Subcutaneous adipose tissue (tissue), 4 donors: ENCODE results near the gene ENPP6. TPM values are rescaled to one million over a fixed set of nuclear protein-coding genes. Genes with fewer than 3 reads are reported as not detected.

Experiments used
- total RNA-seq, 4 donors: library from RNA; depleted of rRNA; stranded (reverse); fragments of >200 nt; gene quantifications; one replicate each; pipeline ENCODE4 v1.1.0, GENCODE V29; 2016
- TF ChIP-seq, protein P1 (sequence below): fragments of 450-650 bp; IDR thresholded peaks from one replicate; pipeline ENCODE4 v1.5.1; 2016; ENCODE audit warnings: low read depth, mild to moderate bottlenecking, control low read depth, antibody characterized with exemption, moderate library complexity

ENPP6 gene
- total RNA-seq, 4 donors from 2014 or later = 0.17 TPM; not detected in 3

DNA sequence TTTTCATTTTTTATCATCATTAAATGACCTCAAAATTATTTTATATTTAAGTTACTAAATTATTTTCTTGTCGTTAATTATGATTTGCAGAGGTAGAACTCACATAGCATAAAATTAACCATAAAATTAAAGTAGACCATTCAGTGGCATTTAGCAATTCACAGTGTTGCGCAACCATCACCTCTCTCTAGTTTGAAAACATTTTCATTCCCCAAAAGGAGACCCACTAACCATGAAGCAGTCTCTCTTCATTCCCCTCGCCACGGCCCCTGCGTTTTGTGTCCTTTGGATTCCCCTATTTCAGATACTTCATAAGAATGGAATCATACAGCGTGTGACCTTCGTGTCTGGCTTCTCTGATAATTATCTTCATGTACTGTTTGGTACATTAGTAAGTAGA, 154.9 kb downstream of the ENPP6 start:
- TF ChIP-seq, protein P1, sequence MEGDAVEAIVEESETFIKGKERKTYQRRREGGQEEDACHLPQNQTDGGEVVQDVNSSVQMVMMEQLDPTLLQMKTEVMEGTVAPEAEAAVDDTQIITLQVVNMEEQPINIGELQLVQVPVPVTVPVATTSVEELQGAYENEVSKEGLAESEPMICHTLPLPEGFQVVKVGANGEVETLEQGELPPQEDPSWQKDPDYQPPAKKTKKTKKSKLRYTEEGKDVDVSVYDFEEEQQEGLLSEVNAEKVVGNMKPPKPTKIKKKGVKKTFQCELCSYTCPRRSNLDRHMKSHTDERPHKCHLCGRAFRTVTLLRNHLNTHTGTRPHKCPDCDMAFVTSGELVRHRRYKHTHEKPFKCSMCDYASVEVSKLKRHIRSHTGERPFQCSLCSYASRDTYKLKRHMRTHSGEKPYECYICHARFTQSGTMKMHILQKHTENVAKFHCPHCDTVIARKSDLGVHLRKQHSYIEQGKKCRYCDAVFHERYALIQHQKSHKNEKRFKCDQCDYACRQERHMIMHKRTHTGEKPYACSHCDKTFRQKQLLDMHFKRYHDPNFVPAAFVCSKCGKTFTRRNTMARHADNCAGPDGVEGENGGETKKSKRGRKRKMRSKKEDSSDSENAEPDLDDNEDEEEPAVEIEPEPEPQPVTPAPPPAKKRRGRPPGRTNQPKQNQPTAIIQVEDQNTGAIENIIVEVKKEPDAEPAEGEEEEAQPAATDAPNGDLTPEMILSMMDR = no peak

GRCh38 chr4:184061582-184061981, 156.1 kb downstream of the ENPP6 start:
- TF ChIP-seq, protein P1 = no peak

DNA sequence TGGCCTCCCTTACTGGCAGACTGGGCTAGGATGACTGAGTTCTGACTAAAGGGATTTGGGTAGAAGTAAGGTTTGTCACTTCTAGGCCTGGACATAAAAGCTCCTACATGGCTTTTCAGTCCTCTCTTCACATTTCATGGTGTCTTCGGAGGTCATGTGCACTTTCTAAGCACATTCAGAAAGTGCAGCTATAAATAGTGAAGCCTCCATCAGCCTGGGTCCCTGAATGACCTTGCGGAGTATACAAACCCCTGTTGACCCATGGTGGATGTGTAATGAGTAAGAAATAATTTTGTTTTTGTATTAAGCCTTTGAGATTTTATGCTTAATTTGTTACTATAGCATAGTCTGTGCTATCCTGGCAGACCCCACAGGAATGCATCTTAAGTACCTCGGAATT, 158.6 kb downstream of the ENPP6 start:
- TF ChIP-seq, protein P1 = no peak

DNA sequence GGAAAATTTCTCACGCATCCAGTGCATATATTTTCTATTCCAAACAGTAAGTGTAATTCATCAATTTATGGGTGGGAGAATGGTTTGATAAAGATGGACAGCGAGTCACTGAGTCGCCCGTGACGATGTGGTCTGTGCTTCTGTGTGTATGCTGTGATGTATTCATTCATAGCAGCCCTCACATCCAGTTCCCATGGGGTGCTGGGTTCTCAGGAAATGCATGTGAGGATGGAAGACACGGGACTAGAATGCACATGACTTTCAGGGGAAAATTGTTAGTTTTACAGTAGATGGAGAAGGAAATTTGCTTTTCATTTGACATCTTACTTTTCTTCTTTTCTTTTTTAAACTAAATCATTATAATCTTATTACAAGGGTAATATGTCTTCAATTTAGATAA, 159.6 kb downstream of the ENPP6 start:
- TF ChIP-seq, protein P1 = no peak

GRCh38 chr4:184056877-184057276, 160.8 kb downstream of the ENPP6 start:
- TF ChIP-seq, protein P1 = no peak

DNA sequence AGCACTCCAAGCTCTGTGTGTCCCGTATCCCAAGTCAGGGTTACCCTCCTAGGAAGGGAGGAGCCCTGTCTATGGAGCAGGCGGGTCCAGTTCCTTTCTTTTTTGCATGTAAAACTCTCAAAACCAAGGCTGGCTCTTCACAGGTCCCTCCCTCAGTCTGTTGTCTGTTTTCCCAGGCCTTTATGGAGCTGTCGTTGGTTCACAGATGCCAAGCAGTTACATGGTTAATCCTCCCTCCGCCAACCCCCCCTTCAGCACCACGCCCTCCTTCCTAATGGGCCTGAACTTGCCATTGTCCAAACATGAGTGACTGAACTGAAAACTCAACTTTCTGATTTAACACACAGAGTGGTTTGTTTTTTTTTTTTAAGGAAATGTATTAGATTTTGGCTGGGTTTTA, 164.2 kb downstream of the ENPP6 start:
- TF ChIP-seq, protein P1 = no peak

DNA sequence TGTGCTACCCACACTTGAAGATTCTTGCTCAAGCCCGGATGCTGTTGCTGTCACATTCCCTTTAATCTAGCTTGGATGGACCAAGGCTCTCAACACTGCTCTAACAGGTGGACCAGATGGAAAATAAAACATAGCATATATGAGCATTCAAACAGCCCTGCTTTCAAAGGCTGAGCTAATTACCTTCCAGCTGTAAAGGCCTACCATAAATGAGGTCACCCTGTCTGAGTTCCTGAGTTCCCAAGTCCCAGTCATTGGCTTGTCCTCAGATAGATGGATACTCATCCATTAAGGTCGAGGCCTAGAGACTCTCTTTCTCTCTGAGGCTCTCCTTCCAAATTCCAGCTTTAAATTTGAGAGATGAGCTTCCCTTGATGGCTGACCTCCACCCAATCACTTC, 165.1 kb downstream of the ENPP6 start:
- TF ChIP-seq, protein P1 = no peak
